Transverse colon (tissue), 4 donors: ENCODE results near the gene CLSTN2. TPM values are rescaled to one million over a fixed set of nuclear protein-coding genes. Genes with fewer than 3 reads are reported as not detected.

Experiments
- DNase-seq: peaks from one replicate; pipeline ENCODE4 v3.0.0-alpha.2; 2019
- H3K27ac ChIP-seq, 4 donors: fragments of 200-600 bp; sonication (generic); 2 replicates each; pipeline ENCODE4 v1.5.1; 2016 to 2018; ENCODE audit warnings: inconsistent platforms in 4 of 4
- H3K27me3 ChIP-seq: fragments of 200-600 bp; sonication (generic); 2 replicates; pipeline ENCODE4 v1.5.1; 2017; ENCODE audit warnings: inconsistent platforms
- H3K36me3 ChIP-seq, 4 donors: fragments of 200-600 bp; sonication (generic); 2 replicates each; pipeline ENCODE4 v1.5.1; 2017 to 2019; ENCODE audit warnings: inconsistent platforms in 4 of 4
- H3K4me1 ChIP-seq, 4 donors: fragments of 200-600 bp; sonication (generic); 2 replicates each; pipeline ENCODE4 v1.5.1; 2017 to 2020; ENCODE audit warnings: inconsistent platforms in 4 of 4
- H3K4me3 ChIP-seq, 4 donors: fragments of 200-600 bp; sonication (generic); 1 replicate in 1 of 4; 2 replicates in 3 of 4; pipeline versions ENCODE4 v1.5.1 to v1.6.1; 2017 to 2019; ENCODE audit warnings: inconsistent platforms in 4 of 4
- H3K9me3 ChIP-seq, 2 donors: fragments of 200-600 bp; sonication (generic); 2 replicates each; pipeline ENCODE4 v1.5.1; 2017 to 2019; ENCODE audit warnings: inconsistent platforms in 2 of 2
- EP300 ChIP-seq: sonication (generic); formaldehyde crosslinking; IDR thresholded peaks from one replicate; pipeline ENCODE4 v1.6.1; 2017; ENCODE audit warnings: antibody characterized with exemption, low read depth
- POLR2A ChIP-seq: fragments of 450-650 bp; IDR thresholded peaks from one replicate; pipeline ENCODE4 v1.6.1; 2016; ENCODE audit warnings: antibody characterized with exemption, mild to moderate bottlenecking, moderate library complexity
- POLR2AphosphoS5 ChIP-seq, 3 donors: sonication (generic); formaldehyde crosslinking; IDR thresholded peaks; one replicate each; pipeline ENCODE4 v1.6.1; 2016; ENCODE audit warnings: antibody characterized with exemption in 3 of 3
- WGBS, 2 donors: methylation state at CpG; one replicate each; pipeline ENCODE4 v1.1.5; 2018; ENCODE audit warnings: low coverage in 1 of 2; 5-methylcytosine and 5-hydroxymethylcytosine counted together
- in situ Hi-C, 4 donors: fragments of 200-750 bp; cut with MboI; loops; one replicate each; pipeline versions ENCODE4 v1.15.0 to v1.15.1; 2017; ENCODE audit warnings: low sequenced_read_pairs in 3 of 4, low pct_ligation_motif_present in 1 of 4, low pct_unique_long_range_greater_than_20kb in 1 of 4
- intact Hi-C: fragments of 100-400 bp; cut with DNase I; formaldehyde crosslinking; loops from one replicate; pipeline ENCODE4 v1.15.1; 2023; ENCODE audit warnings: low total_unique reads
- total RNA-seq, 4 donors: library from RNA; depleted of rRNA; stranded (reverse); fragments of >200 nt; gene quantifications; one replicate each; pipeline ENCODE4 v1.1.0, GENCODE V29; 2016
- TF ChIP-seq, protein P1 (sequence below), 5 experiments: fragments of 200-600 bp in 3 of 5; fragments of 450-650 bp in 2 of 5; sonication (generic) in 3 of 5; IDR thresholded peaks; 1 replicate in 2 of 5; 2 replicates in 3 of 5; pipeline ENCODE4 v1.5.1; 2016 to 2017; ENCODE audit warnings: antibody characterized with exemption in 5 of 5, inconsistent platforms in 3 of 5, mild to moderate bottlenecking in 2 of 5, moderate library complexity in 1 of 5

The CLSTN2 gene
- total RNA-seq, 4 donors from 2014 or later: 0.60 to 9.0 (median 2.2) TPM

DNA sequence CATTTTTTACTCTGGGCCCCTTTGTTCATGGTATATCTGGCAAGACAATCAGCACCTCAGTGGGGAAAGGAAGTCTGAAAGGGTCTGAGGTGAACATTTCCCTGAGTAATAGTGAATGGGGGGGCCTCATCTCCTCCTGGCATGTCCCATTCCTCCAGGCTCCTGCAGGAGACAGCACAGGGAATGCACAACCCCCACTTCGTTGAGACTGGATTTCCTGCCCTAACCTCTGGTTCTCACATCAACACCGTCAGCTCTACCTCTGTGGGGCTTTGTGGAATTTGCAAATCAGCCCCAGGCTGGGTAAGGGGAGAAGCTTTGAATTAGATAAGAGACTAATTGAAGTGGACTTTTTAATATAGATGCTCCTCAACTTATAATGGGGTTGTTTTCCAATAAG, 574.5 kb downstream of the CLSTN2 start:
- no peak for DNase-seq
- Histone ChIP-seq H3K27ac (no peak overlapping the region), H3K36me3 (no peaks in the 10 kb centered on the region), H3K27me3 (no peaks in the 10 kb centered on the region), H3K4me1 (no peaks in the 10 kb centered on the region), H3K4me3 (no peak overlapping the region), H3K9me3 (no peaks in the 10 kb centered on the region)
- in situ Hi-C loops: no loop called here
- intact Hi-C loops: no loop called here
- no peak for TF ChIP-seq EP300
- TF ChIP-seq, protein P1, sequence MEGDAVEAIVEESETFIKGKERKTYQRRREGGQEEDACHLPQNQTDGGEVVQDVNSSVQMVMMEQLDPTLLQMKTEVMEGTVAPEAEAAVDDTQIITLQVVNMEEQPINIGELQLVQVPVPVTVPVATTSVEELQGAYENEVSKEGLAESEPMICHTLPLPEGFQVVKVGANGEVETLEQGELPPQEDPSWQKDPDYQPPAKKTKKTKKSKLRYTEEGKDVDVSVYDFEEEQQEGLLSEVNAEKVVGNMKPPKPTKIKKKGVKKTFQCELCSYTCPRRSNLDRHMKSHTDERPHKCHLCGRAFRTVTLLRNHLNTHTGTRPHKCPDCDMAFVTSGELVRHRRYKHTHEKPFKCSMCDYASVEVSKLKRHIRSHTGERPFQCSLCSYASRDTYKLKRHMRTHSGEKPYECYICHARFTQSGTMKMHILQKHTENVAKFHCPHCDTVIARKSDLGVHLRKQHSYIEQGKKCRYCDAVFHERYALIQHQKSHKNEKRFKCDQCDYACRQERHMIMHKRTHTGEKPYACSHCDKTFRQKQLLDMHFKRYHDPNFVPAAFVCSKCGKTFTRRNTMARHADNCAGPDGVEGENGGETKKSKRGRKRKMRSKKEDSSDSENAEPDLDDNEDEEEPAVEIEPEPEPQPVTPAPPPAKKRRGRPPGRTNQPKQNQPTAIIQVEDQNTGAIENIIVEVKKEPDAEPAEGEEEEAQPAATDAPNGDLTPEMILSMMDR (IDR thresholded peaks at IDR 0.05): no peak
- no peak for TF ChIP-seq POLR2AphosphoS5 (IDR thresholded peaks at IDR 0.05)
- no peak for TF ChIP-seq POLR2A
- WGBS, 2 donors: 50 to 78% methylated on average over 2 of the region's 2 CpGs

DNA sequence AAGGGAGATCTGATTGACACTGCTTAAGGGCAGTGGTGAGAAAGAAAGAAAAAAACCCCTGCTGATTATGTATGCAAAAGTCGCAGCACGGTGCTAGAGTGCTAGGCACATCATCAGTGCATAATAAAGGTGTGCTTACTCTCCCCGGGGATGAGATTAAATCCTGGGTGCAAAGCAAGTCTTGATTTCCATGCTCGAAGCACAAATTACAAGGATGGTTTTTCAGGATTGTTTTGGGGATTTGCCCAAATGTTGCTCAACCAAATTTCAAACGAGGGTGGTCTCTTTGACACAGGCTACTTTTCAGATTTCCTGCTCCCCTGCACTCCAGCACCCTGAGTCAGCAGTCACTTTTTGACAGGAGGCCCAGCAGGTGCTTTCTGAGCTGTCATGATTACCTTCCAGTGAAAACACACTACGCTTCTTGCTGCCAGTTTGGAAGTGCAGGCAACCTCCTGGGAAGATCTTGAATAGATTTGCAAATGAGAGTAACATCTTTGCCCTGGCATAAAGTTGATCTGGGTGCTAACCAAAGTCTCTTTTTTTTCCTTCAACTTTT, 575.4 kb downstream of the CLSTN2 start:
- DNase-seq: no peak
- WGBS, 2 donors: 22 to 41% methylated on average over 3 to 6 of the region's 6 CpGs
- Histone ChIP-seq H3K36me3 (no peaks in the 10 kb centered on the region), H3K4me3 (no peak overlapping the region), H3K4me1 (no peaks in the 10 kb centered on the region), H3K9me3 (no peaks in the 10 kb centered on the region), H3K27me3 (no peaks in the 10 kb centered on the region), H3K27ac (no peak overlapping the region)
- in situ Hi-C loops (no loop called here), intact Hi-C loops (no loop called here)
- TF ChIP-seq EP300 (no peak), POLR2AphosphoS5 (IDR thresholded peaks at IDR 0.05) (no peak), POLR2A (no peak)
- TF ChIP-seq, protein P1 (IDR thresholded peaks at IDR 0.05): no peak

DNA sequence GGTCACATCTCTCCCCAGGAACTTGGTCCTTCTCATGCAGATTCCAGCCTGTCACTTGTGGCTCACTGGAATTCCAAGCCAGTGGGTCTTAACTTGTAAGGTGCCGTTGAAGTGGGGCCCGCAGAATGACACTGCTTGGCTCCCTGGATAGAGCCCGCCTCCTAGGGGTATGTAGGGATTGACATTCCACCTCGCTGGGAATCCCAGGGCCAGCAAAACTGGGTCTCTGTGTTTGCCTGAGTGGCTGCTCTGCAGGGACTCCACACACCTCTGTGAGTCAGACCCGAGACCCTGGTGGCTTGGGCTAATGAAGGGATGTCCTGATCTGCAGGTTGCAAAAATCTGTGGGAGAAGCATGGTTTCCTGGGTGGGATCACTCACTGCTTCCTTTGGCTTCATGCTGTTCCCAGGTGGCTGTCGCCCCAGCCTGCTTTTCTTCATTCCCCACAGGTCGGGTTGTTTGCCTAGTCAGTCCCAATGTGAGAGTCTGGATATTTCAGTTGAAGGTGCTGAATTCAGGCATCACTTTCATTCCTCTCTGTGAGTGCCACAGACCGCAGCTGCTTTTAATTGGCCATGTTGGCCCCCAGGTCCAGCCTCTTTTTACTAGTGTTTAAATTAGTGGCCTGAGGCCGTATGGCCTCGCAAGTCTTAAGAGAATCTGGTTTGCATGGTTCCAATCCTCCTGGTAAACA, 586.9 kb downstream of the CLSTN2 start:
- no peaks in the 10 kb centered on the region for H3K36me3 ChIP-seq
- H3K27me3 ChIP-seq: no peaks in the 10 kb centered on the region
- no peak for TF ChIP-seq POLR2A
- TF ChIP-seq EP300: no peak
- TF ChIP-seq, protein P1 (IDR thresholded peaks at IDR 0.05): no peak
- TF ChIP-seq POLR2AphosphoS5 (IDR thresholded peaks at IDR 0.05): no peak
- WGBS, 2 donors: 78 to 83% methylated on average over 2 to 10 of the region's 10 CpGs
- intact Hi-C loops: no loop called here
- H3K4me1 ChIP-seq: no peaks in the 10 kb centered on the region
- no peaks in the 10 kb centered on the region for H3K9me3 ChIP-seq
- no peak overlapping the region for H3K27ac ChIP-seq
- DNase-seq: no peak
- H3K4me3 ChIP-seq: no peak overlapping the region
- in situ Hi-C loops: no loop called here

- no peaks in the 10 kb centered on the region for H3K4me1 ChIP-seq
- H3K27ac ChIP-seq: no peak overlapping the region
- DNase-seq: no peak
- no peaks in the 10 kb centered on the region for H3K9me3 ChIP-seq
- in situ Hi-C loops (no loop called here), intact Hi-C loops (no loop called here)
- no peak overlapping the region for H3K4me3 ChIP-seq
- no peaks in the 10 kb centered on the region for H3K36me3 ChIP-seq
- 70 to 100% methylated on average over 1 to 5 of the region's 5 CpGs for WGBS, 2 donors
- no peak for TF ChIP-seq POLR2AphosphoS5 (IDR thresholded peaks at IDR 0.05)
- H3K27me3 ChIP-seq: no peaks in the 10 kb centered on the region
Observed at GRCh38 chr3:140522653-140523380, 587.8 kb downstream of the CLSTN2 start.
